NCI-H2081 (cell line): Measurements from ENCODE around the gene ZSWIM8.
"Not testable (repeated sequence)": the region's sequence is repeated elsewhere in the genome, so short reads cannot be mapped to it uniquely, and the experiment has no call there.

Experiments used
- DNase-seq, 2 experiments: peaks; one replicate each; lab custom pipeline; 2025; lab: John Stamatoyannopoulos, UW

Gene ZSWIM8

GRCh38 chr10:73795491-73795890 lies 10.1 kb downstream of the ZSWIM8 start:
- not testable (repeated sequence) for DNase-seq

GRCh38 chr10:73796035-73796434 lies 10.6 kb downstream of the ZSWIM8 start:
- DNase-seq, result not testable (repeated sequence)

DNA sequence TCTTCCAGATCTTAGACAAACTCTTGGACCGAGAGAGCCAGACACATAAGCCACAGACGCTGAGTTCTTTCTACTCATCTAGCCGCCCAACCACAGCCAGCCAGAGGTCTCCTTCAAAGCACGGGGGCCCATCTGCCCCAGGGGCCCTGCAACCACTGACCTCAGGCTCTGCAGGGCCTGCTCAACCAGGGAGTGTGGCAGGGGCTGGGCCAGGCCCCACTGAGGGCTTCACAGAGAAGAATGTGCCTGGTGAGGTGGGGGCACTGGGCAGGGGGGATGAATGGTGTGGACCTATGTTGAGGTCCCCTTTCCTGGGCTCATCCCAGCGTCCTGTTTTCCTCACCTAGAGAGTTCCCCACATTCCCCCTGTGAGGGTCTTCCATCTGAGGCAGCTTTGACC lies 11.4 kb downstream of the ZSWIM8 start:
- no peak for DNase-seq

DNA sequence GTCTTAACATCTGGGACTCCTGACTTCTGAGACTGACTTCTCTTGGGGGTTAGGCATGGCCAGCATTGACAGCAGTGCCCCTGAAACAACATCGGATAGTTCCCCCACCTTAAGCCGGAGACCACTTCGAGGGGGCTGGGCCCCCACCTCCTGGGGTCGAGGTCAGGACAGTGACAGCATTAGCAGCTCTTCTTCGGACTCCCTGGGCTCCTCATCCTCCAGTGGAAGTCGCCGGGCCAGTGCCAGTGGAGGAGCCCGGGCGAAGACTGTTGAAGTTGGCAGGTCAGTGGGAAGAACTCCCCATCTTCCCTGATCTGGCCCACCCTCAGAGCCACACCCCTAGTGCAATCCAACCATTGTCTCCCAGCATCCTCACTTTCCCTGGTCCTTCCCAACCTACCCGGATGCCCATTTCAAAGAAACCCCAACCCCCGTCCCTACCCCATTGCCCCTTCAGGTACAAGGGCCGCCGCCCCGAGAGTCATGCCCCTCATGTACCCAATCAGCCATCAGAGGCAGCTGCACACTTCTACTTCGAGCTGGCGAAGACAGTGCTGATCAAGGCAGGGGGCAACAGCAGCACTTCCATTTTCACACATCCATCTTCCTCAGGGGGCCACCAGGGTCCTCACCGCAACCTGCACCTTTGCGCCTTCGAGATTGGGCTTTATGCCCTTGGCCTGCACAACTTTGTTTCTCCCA lies 12.1 kb downstream of the ZSWIM8 start:
- no peak for DNase-seq

DNA sequence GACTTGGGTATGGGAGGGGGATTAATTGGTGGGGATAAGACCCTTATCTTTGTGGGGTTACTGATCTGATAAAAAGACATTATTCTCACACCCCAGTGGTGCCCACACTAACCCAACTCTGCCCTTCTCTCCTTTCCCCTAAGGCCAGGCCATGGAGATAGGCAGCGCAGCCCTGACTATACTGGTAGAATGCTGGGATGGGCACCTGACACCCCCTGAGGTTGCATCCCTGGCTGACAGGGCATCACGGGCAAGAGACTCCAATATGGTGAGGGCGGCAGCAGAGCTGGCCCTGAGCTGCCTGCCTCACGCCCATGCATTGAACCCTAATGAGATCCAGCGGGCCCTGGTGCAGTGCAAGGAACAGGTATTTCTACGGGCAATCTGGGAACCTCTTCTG lies 12.7 kb downstream of the ZSWIM8 start:
- DNase-seq, result no peak

DNA sequence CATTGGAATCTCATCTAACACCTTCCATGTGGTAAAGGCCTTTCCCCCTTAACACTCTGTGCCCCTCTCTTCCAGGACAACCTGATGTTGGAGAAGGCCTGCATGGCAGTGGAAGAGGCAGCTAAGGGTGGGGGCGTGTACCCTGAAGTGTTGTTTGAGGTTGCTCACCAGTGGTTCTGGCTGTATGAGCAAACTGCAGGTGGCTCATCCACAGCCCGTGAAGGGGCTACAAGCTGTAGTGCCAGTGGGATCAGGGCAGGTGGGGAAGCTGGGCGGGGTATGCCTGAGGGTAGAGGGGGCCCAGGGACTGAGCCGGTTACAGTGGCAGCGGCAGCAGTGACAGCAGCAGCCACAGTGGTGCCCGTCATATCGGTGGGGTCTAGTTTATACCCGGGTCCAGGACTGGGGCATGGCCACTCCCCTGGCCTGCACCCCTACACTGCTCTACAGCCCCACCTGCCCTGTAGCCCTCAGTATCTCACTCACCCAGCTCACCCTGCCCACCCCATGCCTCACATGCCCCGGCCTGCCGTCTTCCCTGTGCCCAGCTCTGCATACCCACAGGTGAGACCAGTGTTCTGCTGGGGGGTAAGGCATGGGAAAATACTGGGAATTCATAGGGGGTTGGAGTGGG lies 13.6 kb downstream of the ZSWIM8 start:
- no peak for DNase-seq

DNA sequence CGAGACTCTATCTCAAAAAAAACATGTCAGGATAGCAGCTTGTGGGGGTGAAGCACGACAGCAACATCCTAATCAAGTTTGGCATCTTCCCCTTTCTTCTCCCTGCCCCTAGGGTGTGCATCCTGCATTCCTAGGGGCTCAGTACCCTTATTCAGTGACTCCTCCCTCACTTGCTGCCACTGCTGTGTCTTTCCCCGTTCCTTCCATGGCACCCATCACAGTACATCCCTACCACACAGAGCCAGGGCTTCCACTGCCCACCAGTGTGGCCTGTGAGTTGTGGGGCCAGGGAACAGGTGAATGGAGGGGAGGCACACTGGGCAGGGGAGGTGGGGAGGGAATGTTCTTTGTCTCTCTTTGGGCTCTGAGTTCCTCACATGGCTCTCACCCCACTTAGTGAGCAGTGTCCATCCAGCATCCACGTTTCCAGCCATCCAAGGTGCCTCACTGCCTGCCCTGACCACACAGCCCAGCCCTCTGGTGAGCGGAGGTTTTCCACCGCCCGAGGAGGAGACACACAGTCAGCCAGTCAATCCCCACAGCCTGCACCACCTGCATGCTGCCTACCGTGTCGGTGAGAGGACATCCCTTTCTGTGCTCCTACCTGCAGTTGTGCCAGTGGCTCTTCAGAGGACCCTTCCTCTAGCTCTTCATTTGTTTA lies 14.6 kb downstream of the ZSWIM8 start:
- DNase-seq, result no peak

GRCh38 chr10:73800560-73801252 lies 15.3 kb downstream of the ZSWIM8 start:
- DNase-seq, result no peak

DNA sequence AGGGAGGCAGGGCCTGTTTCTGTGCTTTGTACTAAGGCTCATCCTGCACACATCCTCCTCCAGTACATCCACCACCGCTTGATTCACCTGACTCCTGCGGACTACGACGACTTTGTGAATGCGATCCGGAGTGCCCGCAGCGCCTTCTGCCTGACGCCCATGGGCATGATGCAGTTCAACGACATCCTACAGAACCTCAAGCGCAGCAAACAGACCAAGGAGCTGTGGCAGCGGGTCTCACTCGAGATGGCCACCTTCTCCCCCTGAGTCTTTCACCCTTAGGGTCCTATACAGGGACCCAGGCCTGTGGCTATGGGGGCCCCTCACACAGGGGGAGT lies 15.8 kb downstream of the ZSWIM8 start:
- no peak for DNase-seq

DNA sequence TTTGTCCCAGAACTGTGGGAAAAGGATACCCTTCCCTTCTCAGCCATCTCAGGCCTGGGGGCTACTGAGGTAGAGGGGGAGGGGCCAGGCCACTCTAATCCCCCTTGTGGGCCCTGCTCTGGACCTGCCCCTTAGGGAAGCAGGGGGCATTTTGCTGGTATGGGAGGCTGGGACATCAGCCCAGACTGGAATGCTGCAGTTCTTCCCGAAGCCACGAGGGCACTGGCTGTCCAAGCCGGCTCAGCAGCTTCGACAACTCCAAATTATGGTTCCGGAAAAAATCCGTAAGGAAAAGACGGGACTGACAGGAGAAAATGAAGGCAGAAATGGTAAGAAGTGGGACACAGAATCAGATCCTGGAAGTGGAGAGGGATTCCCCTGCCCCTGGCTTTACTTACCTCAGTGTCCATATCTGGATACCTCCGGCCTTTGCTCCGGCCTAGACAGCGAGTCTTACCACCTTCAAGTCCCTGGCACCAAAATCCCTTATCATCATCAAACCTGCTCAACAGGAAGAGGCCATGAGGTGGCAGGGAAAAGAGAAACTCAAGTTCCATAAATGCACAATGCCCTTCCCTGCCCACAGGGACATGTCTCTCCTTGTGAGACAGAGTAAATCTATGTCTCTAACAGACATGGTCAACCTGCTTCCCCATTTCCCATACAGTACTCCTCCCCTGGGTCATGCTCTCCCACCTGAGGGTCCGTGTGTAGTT lies 17.0 kb downstream of the ZSWIM8 start:
- DNase-seq, result no peak

DNA sequence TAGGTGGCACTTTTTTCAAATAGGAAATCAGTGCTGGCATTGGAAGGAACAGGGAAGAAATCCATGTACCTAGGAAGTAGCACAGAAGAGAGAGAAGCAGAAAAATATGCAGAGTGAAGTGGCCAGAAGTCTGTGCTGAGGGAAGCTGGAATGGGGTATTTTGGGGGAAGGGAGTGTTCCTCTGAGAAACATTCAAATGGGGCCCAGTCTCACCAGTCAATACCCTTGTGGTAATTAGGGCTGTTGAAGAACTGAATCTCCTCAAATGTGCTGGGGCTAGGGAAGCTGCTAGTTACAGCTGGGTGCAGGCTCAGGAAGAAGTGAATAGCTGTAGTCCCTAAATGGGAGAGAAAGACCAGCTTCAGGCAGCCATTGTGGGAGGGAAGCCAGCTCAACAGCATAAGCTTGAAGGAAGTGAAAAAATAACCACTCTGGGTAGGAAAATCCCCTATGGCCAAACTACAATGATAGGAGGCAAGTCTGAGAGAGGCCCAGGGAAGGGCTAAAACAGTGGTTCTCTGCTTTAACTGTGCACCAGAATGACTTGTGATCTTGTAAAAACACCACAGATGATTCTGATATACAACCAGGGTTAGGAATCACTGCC lies 18.4 kb downstream of the ZSWIM8 start:
- no peak for DNase-seq

DNA sequence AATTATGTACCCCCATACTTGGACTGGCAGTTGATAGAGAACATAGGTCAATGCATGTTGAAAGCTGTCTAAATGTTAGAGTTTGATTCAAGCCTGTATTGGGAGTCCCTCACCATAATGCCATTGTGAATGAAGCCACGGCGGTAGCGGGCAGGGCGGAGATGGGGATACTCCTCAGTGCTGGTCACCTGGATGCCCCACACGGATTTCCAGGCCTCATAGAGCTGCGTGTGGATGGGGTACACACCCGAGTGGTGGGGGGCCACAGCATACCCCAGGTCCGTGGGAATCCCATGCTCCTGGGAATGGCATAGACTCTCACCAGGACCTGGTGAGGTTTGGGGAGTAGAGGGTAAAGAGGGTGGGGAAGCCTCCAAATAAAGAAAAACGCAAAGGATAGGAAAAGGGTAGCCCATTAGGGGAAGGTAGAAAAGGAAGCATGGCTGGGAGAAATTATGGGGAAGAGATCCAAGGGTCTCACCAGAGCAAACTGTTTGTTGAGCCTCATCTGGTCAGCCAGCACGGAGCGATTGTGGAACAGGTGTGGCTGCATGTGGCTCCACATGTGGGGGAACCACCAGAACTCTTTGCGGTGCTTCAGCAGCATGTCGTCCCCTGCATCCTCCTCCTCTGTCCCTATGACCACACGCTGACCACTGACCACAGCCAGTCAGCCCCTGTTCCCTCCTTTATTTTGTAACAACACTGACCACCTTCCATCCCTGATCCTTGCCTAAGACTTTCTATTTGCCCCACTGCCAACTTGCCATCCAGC lies 21.0 kb downstream of the ZSWIM8 start:
- no peak for DNase-seq

GRCh38 chr10:73807471-73807870 lies 22.1 kb downstream of the ZSWIM8 start:
- DNase-seq, result no peak

DNA sequence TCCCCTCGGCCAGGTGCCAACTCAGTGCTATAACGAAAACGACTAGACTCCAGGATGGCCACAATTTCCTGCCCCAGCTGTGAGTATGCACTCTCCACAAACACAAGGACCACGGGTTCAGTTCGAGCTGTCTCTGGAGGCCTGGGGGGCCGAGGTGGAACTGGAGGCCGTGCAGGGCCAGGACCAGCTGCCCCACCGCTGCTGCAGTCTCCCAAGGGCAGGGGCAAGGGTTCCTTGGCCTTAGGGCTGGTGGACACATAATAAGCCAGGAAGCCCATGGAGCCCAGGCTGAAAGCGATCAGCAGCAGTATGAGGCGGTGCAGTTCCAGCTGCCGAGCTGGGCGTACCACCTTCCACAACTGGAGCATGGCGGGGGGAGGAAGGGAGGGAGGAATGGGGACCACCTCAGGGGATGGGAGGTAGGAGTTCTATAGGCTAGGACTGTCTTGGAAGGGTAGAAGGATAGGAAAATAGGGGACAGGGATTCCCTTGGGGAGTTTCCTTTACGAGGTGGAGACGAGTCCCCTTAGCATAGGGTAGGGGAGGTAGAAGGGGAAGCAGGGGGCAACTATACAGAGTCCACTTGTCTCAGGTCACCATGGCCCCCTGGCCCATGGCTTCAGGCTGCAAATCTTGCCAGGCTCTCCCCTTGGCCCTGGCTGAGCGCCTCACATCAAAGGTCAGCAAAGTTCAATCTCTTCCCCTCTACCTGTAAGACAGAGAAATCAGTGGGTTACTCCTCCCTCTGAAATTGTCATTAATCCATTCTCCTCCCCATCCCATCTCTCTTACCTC lies 22.8 kb downstream of the ZSWIM8 start:
- DNase-seq, result no peak

DNA sequence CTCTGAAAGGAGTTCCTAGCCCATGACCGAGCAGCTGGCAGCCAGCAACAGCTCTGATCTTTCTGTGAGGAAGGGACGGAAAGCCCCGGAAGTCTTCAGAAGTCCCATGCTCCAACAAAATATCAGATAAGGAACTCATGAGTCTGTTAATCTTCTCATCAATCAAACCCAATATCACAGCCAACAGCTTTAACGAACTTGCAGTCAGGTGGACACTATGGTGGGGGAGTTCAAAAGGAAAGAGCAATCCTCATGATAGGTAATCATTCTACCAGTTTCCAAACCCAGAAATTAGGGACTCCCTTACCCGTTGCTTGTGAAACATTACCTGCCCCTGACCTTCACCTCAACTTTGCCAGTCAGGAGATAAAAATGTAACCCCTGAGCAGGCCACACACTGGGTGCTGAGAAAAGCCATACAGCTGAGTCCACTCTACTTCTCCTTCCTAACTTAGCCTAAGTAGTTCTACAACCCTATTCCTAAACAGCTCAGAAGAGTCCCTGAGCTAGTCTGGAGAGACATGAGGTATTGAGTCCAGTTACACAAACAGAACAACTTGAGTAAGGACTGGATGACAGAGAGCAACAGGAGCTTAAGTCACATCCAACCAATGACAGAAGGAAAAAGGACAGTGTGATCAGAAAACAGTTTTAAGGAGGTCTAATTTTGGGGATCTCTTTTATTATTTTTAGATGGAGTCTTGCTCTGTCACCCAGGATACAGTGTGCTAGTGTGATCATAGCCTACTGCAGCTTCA lies 23.8 kb downstream of the ZSWIM8 start:
- no peak for DNase-seq

DNA sequence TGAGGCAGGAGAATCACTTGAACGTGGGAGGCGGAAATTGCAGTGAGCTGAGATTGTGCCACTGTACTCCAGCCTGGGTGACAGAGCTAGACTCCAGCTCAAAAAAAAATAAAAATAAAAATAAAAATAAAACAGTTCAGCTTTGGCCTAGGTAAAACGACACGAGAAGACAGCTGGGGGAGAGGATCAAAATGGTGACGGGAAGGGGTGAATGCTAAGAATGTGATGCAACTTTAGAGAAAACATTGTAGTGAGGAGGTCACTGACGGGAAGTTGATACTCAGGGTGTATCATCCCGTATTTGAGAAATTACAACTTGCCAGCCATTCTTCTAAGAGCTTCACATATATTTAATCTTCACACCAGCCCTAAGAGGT lies 24.9 kb downstream of the ZSWIM8 start:
- no peak for DNase-seq

- no peak for DNase-seq
Observed at GRCh38 chr10:73810735-73811465, 25.5 kb downstream of the ZSWIM8 start.

DNA sequence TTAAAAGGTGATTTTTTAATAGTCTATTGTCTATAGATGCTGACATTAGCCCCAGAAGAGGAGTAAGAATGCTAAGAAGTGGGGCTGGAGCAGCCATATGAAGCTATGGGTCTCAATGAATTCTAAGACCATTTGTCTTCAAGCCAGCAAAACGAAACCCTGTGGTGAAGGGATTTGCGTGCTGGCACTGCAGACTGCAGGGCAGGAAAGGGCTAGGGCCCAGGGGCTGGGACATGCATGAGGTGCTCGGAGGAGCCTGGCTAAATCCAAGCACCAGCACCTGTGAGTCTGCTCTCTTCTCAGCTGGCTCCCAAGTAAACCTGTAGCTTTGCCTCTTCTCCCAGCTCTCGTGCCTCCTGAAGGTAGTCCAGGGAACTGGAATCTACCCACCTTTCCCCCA lies 27.3 kb downstream of the ZSWIM8 start:
- no peak for DNase-seq

- no peak for DNase-seq
Observed at GRCh38 chr10:73813333-73813732, 27.9 kb downstream of the ZSWIM8 start.
